NCI-H1105 (cell line): ENCODE measurements around the gene RBBP8.

Source experiments
- DNase-seq: peaks from one replicate; lab custom pipeline; 2025; lab: John Stamatoyannopoulos, UW

Gene RBBP8

GRCh38 chr18:23062011-23062410, 128.9 kb downstream of the RBBP8 start:
- no peak for DNase-seq

DNA sequence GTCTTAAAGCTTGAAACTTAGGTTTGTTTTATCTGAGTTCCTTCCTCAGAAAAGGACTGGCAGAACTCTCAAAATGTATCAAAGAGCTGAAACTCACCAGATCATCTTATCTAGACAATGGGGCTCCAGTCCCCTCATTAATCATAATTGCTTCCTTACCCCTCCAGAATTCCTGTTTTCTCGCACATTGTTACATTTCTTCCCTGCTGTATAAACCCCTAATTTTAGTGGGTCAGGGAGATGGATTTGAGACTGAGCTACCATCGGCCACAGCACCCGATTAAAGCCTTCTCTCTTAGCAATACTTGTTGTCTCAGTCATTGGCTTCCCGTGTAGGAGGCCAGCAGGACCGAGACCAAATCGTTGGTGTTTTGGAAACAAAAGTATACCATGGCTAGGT, 130.4 kb downstream of the RBBP8 start:
- DNase-seq, result no peak

- no peak for DNase-seq
These were observed 132.2 kb downstream of the RBBP8 start for GRCh38 chr18:23065234-23065806.

DNA sequence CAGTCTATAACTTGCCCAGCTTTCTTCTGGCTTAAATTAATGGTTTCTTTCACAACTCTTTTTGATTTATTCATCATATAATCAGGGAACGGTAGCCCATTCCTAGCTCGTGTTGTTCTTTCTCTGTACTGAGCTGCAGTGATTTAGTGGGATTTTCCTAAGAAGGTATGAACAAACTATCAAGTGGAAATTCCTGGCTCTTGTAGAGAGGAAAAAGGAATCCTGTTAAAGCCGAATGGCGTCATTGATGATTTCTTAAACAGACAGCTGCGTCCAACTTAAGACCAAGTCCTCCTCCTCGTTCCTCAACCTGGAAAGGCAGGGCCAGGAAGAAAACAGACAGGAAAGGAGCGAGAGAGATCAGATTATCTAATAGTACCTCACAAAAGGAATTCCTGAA, 132.9 kb downstream of the RBBP8 start:
- no peak for DNase-seq

DNA sequence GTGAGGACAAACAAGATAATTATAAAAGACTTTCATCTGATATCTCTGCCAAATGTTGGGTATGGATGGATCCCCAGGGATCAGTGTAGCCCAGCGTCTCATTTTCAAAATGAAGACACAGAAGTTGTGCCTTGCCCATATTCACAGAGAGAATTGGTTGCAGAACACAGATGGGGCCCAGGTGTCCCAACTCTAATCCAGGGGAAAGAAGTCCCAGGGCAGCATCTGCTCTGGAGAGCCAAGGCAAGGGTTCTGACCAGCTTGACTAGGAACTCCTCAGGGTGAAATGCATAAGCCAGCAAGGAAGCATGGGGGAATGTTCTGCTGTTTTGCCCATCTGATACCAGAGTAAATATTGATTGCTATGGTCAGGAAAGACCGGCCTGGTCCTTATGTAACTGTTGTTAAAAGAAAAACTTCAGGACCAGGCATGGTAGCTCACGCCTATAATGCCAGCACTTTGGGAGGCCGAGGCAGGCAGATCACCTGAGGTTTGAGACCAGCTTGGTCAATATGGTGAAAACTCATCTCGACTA, 133.4 kb downstream of the RBBP8 start:
- no peak for DNase-seq

DNA sequence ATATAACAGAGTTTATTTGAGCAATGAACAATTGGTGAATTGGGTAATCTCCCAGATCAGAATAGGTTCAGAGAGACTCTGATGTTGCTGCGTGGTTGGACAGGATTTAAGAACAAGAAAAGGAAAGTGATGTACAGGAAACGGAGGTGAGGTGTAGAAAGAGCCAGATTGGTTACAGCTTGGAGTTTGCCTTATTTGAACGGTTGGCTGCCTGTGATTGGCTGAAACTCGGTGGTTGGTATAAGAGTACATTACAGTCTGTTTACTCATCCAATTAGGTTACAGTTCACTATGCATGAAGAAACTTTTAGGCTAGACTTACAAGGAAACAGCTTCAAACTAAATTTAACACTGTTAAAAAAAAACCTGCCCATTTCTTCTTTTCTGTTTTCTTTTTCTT, 134.1 kb downstream of the RBBP8 start:
- DNase-seq, result no peak

DNA sequence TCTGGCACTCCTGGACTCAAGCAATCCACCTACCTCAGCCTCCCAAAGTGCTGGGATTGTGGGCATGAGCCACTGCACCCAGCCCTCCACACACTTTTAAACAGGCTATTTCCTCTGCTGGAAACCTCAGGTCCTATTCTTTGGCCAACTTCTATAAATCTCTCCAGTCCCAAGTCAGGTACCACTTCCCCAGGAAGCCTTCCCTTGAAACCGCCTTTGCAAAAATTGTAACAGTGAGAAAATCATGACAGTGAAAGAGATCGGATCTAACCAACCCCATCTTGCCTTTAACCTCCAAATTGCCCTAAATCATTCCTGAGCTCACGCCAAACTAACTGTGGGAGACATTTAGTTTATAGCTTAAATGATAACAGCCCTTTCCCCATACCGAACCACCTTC, 134.9 kb downstream of the RBBP8 start:
- no peak for DNase-seq

DNA sequence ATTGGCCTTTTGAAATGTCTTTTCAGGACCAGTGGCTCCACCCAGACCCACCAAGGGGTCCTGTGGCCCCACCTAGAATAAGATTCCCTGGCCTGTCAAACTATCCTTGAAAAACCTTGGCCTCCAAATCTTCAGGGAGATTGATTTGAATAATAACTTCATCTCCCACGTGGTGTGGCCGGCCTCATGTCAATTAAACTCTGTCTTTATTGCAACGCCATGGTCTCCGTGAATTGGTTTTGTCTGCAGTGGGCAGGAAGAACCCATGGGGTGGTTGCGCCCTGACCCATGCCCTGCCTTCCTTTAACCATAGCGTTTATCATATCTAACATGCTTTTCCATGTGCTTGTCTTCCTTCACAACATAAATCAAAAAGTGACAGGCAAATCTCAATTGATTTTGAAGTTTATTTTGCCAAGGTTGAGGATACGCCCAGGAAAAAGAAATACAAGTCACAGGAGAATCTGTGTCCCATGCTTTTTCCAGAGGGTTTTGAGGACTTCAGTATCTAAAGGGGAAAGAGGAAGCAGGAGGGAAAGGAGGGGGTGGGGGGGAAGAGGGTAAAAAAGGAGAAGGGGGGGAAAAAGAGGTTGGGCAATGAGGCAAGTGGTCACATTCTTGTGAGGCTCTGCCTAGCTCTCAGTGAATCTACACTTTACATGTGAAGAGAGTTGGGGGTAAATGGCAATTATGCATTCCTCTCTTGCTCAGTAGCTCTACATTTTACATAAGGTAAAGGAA, 135.6 kb downstream of the RBBP8 start:
- DNase-seq, result no peak

DNA sequence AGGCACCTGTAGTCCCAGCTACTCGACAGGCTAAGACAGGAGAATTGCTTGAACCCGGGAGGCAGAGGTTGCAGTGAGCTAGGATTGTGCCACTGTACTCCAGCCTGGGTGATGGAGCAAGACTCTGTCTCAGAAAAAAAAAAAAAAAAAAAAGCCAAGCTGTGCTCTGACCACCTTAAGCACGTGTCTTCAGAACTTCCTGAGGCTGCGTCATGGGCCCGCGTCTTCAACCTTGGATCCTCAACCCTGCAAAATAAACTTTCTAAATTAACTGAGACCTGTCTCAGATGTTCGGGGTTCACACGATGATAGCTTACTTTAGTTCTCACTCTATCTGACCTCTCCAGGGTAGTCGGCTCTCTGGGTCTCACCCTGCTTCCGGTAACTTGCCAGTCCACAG, 136.4 kb downstream of the RBBP8 start:
- DNase-seq, result no peak

GRCh38 chr18:23069898-23070297, 136.8 kb downstream of the RBBP8 start:
- no peak for DNase-seq

DNA sequence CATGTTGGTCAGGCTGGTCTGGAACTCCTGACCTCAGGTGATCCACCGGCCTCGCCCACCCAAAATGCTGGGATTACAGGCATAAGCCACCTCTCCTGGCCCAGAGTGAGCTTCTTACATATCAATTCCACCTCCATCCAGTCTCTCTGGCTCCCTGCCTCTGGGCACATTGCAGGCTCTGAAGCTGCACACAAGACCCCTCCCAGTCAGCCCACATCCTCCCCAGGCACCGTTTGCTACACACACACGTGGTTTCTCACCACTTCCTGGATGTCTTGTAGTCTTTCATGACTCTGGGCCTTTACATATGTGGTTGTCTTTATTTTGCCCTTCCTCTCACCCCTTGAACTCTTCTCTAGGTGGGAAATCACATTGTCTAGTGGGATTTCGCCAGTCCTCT, 138.2 kb downstream of the RBBP8 start:
- no peak for DNase-seq

DNA sequence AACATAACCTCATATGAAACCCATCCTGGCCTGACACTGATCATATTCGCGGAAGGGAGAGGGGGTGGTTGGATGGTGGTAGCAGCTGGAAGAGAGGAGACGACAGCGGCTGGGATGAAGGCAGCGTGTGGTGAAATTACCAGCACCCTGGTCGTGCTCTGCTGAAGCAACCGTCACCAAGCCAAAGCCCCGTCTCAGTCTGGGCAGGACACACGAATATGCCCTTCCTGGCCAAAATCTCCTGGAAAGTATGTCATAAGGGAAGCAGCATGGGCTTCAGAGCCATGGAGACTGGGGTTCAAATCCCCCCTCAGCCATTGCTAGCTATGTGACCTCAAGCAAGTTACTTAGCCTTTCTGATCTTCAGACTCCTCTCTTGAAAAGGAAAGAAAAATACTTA, 139.0 kb downstream of the RBBP8 start:
- no peak for DNase-seq

- no peak for DNase-seq
These were observed 141.0 kb downstream of the RBBP8 start for GRCh38 chr18:23073996-23074606.
